NCI-H2196 (cell line): ENCODE data around the gene ZDHHC18.
A peak's percentile ranks its signal among the peaks of the same experiment; 100 is the strongest.
"Not testable (repeated sequence)": the region's sequence is repeated elsewhere in the genome, so short reads cannot be mapped to it uniquely, and the experiment has no call there.

Source experiments
- DNase-seq: peaks from one replicate; lab custom pipeline; 2025; ENCODE audit not compliant: unreplicated experiment; lab: John Stamatoyannopoulos, UW

The ZDHHC18 gene

GRCh38 chr1:26832249-26832960 lies 5.9 kb downstream of the ZDHHC18 start:
- DNase-seq, result no peak

GRCh38 chr1:26833432-26834405 lies 7.2 kb downstream of the ZDHHC18 start:
- DNase-seq, result no peak

GRCh38 chr1:26837665-26838064 lies 11.2 kb downstream of the ZDHHC18 start:
- not testable (repeated sequence) for DNase-seq

- no peak for DNase-seq
These were observed 12.2 kb downstream of the ZDHHC18 start for GRCh38 chr1:26838474-26839338.

- DNase-seq, result no peak
These were observed 12.8 kb downstream of the ZDHHC18 start for GRCh38 chr1:26839339-26839722.

- DNase-seq, result no peak
These were observed 13.3 kb downstream of the ZDHHC18 start for GRCh38 chr1:26839779-26840178.

- DNase-seq, result no peak
These were observed 18.1 kb downstream of the ZDHHC18 start for GRCh38 chr1:26844424-26845196.

- DNase-seq, result not testable (repeated sequence)
These were observed 21.3 kb downstream of the ZDHHC18 start for GRCh38 chr1:26847826-26848225.

- DNase-seq, result no peak
These were observed 22.0 kb downstream of the ZDHHC18 start for GRCh38 chr1:26848499-26848898.

- DNase-seq, result no peak
These were observed 22.7 kb downstream of the ZDHHC18 start for GRCh38 chr1:26848941-26849774.

GRCh38 chr1:26851106-26851684 lies 24.7 kb downstream of the ZDHHC18 start:
- no peak for DNase-seq

GRCh38 chr1:26852701-26853100 lies 26.2 kb downstream of the ZDHHC18 start:
- DNase-seq, result no peak

- peak; percentile 89 for DNase-seq
These were observed 26.7 kb downstream of the ZDHHC18 start for GRCh38 chr1:26853156-26853555.

- no peak for DNase-seq
These were observed 27.1 kb downstream of the ZDHHC18 start for GRCh38 chr1:26853600-26853999.

- no peak for DNase-seq
These were observed 28.4 kb downstream of the ZDHHC18 start for GRCh38 chr1:26854906-26855305.

- DNase-seq, result no peak
These were observed 29.1 kb downstream of the ZDHHC18 start for GRCh38 chr1:26855636-26856035.

- DNase-seq, result no peak
These were observed 29.7 kb downstream of the ZDHHC18 start for GRCh38 chr1:26856181-26856580.

GRCh38 chr1:26856604-26857469 lies 30.3 kb downstream of the ZDHHC18 start:
- DNase-seq, result no peak
